ENCODE results near the gene P3H1.
"Not testable (repeated sequence)": the region's sequence is repeated elsewhere in the genome, so short reads cannot be mapped to it uniquely, and the experiment has no call there.

Gene P3H1

DNA sequence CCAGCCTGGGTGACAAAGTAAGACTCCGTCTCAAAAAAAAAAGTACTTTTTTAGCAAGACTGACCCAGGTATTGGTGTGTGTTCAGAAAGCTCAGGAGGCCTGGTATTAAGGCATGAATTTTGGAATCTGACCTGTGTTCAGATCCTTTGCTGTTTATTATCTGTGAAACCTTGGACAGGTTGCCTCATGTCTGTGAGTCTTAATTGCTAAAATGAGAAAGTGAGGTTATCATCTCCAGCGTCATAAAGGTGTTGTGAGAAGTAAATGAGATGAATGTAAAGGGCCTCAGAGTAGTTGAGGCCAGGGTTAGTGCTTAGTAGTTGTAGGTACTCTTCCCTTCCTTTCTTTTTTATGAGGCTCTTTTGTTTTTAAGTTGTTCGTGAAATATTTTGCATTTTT is 3.0 kb upstream of the P3H1 start:
- DNase-seq = no peak

DNA sequence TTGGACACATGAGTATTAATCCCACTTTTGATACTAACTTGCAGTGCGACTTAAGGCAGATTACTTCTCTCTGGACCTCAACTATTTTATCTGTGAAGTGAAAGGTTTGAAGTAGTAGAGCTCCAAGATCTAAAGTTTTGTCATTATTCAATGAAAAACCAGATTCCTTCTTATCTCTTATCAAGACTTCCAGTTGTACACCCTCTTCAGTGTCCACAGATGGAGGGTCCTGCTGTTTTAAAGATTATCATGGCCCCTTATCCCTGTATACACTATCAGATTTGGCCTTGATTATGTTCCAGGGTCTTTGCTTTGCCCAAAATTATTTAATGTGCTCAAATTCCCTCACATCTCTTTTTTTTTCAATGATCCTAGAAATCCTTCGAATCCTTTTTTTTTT is 1.3 kb upstream of the P3H1 start:
- DNase-seq = no peak

DNA sequence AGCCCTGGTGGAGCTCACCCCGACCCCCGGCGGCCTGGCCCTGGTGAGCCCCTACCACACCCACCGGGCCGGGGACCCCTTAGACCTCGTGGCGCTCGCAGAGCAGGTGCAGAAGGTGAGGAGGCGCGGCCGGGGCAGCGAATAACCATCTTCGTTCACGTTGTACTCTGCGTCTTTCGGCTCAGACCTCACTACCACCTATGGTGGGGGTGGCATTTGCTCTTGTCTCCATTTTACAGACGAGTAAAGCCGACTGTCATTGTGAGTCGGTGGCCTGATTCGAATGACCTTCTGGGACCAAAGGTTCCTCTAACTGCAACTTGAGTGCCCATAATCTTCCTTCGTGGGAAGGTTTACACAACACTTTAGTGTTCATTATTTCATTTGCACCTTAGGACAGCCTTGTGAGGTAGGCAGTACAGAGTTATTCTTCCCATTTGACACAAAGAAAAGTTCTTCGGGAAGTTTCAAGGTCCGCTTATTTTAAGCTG is 727 bp upstream of the P3H1 start:
- DNase-seq = no peak

DNA sequence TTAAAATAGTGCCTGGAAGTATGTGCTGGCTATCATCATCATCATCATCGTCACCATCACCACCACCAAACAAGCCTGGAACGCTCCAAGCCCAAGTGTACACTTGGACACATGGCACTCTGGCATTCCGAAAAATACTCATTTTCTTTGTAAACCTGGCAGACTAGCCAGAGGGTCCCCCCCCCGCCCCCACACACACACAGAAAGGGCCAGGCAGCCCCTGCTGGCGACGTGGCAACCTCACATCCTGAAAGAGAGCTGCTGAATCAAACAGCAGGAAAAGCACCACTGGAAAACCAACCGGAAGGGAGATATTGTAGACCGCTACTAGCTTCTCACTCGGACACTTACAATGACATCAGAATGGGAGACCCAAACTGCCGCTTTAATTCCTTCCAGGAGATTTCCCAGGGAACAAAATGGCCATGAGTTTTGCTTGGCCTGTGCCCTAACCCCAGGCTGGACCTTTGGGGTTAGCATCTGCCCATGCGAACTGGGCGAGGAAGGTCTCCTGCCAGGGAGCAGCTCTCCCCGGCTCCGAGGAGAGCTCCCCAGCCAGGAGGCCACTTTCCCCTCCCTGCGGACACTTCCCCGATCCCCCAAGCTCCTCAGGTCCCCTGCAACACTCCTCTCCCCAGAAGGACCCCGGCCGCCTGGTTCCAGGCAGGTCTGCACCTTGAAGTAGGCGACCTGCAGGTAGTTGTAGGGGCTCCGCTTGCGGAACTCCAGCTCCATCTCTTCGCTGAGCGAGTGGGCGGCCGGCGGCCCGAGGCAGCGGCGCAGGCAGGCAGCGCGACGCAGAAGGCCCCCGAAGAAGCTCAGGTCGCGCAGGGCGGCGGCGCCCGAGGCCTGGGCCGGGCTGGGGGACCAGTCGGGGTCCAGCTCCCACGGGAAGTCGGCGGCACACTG is 742 bp downstream of the P3H1 start:
- peak; percentile 47 for DNase-seq

DNA sequence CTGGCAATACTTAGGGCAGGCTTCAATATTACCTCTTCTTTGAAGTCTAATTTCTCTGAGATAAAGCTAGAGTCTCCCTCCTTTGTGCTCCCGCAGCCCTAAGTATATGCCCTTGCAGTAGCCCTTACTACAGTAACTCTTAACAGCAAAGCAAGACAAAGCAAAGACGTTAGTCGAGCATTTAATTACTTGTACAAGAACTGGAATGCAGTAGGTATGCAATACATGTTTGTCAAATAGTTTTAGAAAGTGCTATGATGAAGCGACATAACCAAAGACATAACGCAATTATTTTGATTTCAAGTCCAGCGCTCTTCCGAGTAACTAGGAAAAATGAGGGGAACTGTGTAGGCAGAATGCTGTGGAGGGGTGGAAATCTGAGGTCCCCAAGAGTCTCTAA is 1.6 kb downstream of the P3H1 start:
- DNase-seq = no peak

DNA sequence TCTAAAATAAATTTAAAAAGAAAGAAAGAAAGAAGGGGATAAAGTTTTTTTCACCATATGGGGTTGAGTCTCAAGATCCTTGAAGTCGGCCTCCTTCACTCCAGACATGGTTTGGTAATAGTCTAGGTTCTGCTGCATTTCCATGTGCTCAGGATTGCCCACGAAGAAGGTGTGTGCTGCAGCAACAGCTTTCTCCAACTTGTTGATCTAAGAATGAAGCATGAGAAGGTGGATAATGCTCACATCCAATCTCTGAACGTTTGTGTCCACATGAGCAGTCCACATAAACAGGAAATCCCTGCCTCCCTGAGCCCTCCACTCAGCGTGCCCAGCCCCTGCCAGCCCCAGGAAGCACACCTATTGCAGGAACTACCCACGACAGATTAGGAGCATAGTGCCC is 4.6 kb downstream of the P3H1 start:
- no peak for DNase-seq

DNA sequence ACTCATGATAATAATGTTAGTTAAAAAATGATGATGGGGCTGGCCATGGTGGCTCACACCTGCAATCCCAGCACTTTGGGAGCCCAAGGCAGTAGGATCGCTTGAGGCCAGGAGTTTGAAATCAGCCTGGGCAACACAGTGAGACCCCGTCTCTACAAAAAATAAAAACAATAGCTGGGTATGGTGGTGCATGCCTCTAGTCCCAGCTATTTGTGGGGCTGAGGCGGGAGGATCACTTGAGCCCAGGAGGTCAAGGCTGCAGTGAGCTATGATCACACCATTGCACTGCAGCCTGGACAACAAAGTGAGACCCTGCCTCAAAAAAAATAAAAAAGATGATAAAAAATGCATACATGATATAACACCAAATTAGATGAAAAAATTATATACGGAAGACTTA is 5.3 kb downstream of the P3H1 start:
- DNase-seq = no peak

DNA sequence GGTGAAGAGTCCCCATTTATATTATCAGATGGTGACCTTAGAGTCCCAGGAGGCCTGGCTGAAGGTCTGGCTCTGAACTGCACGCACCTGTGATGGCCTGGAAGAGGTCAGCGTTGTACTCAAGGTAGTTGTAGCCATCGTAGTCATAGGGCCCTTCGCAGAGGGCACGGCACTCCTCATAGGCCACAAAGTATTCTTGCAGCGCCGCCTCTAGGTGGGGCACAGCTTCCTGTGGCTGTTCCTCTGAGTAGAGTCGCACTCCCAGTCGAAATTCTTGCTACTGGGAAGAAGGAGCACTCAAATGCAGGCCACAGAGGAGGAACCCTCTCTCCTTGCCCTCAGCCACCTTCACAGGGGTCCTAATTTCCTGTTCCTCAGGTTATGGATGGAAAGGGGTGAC is 7.7 kb downstream of the P3H1 start:
- no peak for DNase-seq

DNA sequence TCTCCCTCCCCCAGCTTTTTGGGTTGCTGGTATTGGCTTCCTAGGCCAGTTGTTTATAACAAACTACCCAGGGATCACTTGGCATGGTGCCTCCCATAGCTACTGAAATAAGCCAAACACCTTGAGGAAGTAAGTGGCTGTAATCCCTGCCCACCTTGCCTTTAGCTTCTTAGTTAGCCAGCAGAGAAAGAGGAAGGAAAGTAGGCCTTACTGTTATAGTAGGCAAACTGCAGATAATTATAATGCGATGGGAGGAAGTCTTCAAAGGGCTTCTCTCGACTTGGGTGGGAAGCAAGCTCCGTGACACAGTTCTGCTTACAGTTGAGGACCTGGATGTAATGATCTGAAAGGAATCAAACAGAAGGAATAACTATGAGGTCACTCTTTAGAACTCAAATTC is 8.2 kb downstream of the P3H1 start:
- DNase-seq = no peak

DNA sequence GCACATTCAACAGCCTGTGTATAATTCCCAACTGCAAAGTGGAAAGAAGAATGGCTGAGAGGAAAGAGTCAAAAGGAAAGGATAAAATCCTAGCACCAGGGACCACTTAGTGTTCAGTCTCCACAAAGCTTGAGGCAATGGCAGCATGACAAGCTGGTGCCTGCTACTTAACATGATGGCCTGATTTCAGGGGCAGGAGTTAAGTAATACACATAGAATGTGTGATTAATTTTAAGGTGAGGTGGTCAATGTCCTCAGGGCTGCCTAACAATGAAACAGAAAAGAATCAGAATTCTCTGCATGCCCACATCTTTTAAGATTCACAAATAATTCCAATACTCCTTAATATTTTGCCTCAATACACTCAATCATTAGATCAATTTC is 8.9 kb downstream of the P3H1 start:
- no peak for DNase-seq

DNA sequence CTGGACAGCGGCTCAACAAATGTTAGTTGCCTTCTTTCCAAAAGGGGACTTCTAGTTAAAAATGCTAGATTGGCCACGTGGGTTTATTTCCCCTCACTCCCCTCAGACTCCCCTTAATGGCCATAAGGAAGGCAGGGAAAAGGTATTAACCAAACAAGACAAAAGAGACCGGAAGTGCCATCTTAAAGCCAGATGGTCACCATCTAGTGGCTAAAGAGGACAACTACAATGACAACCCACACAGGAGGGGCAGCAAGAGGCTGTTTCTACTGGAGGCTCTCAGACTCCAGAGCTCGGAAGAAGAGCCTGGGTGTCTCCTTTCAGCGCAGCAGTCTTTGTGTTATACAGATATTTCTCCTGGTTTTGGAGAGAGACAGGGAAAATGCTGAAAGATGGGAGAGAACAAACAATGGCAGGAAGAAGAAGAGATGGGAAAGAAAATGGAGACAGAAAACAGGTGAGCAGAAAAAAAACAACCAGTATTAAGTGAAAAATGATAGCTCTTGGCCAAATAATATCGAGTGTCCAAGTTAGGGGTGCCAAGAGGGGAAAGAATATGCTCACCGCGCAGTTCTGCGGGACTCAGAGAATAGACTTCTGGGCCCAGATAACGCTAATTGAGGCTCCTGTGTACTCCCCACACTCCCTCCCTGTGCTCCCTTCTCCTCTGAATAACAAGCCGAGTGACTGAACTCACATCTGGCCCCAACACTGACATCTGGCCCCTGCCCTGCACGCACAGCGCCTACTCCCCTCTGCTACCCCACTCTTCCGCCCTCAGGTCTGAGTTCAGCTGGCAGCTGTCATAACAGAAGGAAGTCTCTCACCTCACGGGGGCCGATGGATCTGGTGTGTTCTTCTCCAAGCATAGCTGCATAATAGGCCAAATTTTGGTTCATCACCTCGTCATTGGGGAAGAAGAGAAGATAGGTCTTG is 9.6 kb downstream of the P3H1 start:
- peak; percentile 59 for DNase-seq

DNA sequence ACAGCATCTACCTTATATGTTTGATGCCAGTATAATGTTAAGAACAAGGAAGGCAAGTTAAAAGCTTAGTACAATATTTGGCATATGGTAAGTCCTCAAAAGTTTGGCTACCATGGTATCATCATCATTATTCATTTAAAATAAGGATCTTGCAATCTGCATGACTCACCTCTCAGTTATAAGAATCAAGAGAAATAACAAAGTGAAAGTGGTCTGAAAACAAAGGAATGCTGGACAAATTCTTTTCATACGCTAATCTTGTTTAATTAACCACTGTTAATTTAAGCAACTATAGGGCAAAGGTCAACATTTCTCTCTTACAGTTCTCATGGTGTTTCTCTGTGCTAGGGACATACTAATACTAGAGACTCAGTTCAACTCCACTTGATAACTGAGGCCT is 13.8 kb downstream of the P3H1 start:
- no peak for DNase-seq

DNA sequence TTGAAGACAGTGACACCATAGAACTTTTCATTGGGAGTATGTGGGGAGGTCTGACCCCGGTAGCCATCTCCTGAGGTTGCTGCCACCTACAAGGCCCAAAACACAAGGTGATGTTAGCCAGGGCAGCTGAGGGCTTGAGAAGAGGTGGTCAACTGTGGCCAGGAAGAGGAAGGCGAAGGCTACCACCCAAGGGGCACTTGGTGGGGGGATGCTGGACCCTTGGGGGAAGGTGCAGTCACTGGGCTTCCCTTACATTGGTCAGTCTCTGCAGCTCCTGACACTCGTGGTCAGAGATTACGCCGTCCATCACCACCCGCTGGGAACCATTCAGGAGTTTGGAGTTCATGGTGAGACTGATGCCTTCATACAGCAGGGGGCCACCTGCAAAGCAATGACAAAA is 14.5 kb downstream of the P3H1 start:
- no peak for DNase-seq

DNA sequence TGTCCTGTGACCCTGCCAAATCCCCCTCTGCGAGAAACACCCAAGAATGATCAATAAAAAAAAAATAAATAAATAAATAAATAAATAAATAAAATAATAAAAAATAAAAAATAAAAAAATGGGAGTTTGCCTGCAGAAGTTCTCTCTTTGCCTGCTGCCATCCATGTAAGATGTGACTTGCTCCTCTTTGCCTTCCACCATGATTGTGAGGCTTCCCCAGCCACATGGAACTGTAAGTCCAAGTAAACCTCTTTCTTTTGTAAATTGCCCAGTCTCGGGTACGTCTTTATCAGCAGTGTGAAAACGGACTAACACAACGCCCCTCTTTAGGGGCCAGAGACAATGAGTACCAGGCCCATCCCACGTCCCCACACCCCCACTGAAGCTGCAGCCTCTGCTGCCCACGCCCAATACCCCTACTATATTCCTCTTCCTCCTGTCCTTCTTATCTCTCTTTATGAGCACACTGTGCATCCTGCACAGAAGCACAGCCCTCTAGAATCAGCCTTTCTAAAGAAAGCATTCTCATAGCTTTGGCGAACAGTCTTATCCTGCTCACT is 15.2 kb downstream of the P3H1 start:
- DNase-seq = not testable (repeated sequence)

DNA sequence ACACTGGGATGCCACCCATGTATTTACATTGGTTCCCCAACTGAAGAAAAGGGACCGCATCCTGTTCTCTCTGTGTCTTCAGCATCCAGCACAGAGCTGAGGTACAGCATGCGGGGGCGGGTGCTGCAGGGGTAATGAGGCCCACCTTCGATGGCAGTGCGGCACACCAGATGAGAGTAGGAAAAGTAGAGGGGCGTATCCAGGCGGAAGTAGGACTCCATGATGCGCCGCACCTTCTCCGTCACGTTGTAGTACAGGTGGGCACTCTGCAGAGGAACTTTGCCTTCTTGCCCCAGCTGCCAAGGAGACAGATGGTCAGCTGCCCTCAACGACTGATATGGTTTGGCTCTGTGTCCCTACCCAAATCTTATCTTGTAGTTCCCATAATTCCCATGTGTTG is 16.8 kb downstream of the P3H1 start:
- no peak for DNase-seq

DNA sequence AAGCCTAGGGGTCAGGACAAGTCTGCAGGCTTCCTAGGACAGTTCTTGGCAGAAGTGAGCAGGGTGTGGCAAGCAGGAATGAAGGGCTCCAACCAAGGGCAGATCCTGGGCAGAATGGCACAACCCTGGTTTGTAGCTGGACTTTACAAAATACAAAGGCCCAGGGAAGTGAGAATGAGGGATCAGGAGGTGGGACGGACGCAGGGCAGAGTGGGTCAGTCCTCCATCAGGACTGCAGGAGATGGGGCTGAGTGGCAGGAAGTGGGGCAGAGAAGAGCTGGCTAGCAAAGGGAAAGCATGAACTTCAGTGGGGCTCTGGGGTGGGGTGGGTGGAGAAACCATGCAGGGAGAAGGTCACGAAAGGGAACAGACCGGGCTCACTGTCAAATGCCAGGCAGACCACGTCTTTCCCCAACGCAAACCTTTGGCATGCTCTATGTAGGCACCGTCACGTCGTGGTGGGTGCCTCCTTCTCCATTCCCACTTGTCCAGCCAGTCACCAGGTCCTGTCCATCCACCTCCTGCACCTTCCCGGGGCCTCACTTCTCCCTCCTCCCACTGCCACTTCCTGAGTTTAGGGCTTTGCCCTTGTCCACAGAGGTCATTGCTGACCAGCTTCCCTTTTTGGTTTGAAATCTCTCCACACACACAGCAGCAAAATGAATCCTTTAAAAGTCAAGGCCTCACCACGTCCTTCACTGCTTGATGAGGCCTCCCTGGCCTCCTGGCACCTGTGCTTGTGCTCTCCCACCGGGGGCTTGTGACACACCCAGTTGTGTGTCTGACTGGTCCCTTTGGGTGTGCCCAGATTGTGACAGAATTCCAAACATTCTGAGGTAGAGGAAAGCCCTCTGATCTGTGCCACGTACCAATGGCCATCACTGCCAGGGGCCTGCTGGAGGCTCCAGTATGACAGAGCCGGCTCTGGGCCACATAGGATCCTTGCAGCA is 18.1 kb downstream of the P3H1 start:
- no peak for DNase-seq

DNA sequence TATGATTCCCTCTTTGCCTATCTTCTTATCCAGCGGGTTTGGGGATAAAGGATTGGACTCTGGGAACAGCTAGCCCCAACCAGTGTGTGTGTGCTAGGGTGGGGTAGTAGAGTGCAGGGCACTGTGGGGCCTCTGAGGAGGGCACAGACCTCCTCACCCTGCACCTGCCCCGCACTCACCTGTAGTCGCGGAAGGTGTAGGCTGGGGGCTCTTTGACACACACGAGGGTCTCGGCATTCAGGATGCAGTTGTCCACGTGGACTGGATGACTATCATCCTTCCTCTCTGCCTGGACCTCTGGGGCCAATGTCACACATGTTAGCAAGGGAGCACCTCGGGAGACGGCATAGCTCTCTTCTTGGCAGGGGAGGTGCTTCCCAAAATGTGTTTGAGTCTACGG is 18.8 kb downstream of the P3H1 start:
- DNase-seq = no peak

DNA sequence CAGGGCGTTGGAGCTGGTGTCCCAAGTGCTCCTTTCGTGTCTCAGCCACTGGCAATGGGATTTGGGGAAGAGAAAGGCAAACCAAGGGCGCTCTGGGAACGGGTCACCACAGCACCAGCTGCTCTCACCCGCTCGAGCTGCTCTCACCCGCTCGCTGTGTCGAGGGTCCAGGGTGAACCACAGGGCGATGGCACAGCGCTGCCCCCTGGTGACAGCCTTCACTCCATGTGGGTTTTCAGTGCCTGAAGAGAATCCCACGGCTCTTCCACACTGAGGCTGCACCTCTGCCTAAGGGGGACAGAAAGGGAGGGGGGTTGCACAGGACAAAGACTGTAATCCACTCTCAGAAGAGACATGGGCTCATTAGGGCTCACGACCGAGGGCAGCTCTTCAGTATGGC is 19.7 kb downstream of the P3H1 start:
- peak; percentile 12 for DNase-seq

DNA sequence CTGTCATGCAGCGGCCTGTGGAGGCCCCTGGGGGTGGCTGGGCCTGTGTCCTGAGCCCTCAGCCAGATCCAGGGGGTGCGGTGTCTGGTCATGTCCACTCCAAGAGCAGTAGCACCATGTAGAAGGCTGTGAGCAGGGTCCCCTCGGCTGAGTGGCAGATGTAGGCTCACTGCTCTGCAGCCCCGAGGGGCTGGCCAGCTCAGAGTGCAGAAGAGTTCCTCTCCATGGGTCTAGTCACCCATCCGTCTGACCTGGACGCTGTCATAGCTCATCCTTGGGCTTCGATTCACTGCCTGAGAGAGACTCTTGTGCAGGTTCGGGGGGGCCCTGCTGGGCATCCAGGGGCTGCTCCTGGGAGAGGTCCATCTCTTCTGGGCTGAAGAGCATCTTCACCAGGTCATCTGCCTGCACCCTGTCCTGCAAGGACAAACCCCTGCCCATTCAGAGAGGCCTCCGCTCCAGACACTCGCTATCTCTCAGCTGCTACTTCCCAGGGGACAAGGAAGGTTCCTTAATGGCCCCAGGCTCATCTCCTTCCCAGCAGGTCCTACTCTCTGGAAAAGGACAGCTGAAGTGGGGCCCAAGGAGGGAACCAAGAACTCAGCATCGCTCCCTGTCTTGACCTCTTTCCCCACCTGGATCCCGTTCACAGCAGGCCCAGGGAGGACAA is 20.3 kb downstream of the P3H1 start:
- DNase-seq = no peak

DNA sequence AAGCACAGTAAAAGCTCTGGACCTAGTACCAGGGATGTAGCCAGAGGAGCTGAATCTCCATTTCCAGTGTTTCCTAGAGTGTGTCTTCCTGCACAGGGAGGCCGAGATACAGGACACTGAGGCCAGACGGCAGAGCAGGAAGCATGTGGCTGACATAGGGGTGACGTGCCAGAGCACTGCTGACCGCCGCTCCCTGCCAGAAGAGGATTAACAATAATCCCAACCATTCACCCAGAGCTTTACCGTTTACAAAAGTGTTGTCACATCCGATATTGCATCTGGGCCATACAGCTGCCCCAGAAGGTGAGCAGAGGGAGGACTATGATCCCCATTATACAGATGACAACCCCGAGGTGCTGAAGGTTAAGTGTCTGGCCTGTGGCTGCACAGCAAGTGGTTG is 21.0 kb downstream of the P3H1 start:
- DNase-seq = no peak

DNA sequence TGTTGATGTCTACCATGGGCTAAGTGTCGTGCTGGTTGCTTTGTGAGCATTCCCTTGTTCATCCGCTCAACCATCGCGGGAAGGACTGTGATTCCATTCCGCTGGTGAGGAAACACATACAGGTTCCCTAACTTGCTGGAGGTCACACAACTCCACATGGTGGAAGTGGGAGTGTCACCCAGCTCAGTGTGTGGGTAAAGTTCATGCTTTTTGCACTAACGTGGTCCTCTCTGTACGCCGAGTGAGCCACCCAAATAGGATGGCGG is 22.7 kb downstream of the P3H1 start:
- DNase-seq = no peak
